Fibroblast of lung (primary cell): ENCODE data around the gene NEK10. TPM values are rescaled to one million over a fixed set of nuclear protein-coding genes. Genes with fewer than 3 reads are reported as not detected.
"Not testable (repeated sequence)": the region's sequence is repeated elsewhere in the genome, so short reads cannot be mapped to it uniquely, and the experiment has no call there.

Experiments
- DNase-seq, 2 donors: peaks; one replicate each; pipeline versions ENCODE4 v3.0.0 to v3.0.0-alpha.2; 2010; ENCODE audit warnings: low read depth in 2 of 2
- H2AFZ ChIP-seq: 2 replicates; pipeline ENCODE4 v1.5.1; 2012; ENCODE audit warnings: low read length, control low read depth, inconsistent platforms
- H3K27ac ChIP-seq: 2 replicates; pipeline ENCODE4 v1.5.1; 2011; ENCODE audit warnings: low read length, control low read depth; ENCODE audit not compliant: insufficient read depth
- H3K27me3 ChIP-seq: 2 replicates; pipeline ENCODE4 v1.5.1; 2011; ENCODE audit warnings: mild to moderate bottlenecking, low read length; ENCODE audit not compliant: control insufficient read depth, insufficient read depth
- H3K36me3 ChIP-seq: 2 replicates; pipeline ENCODE4 v1.5.1; 2011; ENCODE audit warnings: low read length; ENCODE audit not compliant: control insufficient read depth, insufficient read depth
- H3K4me1 ChIP-seq: 2 replicates; pipeline ENCODE4 v1.5.1; 2011; ENCODE audit warnings: low read length; ENCODE audit not compliant: control insufficient read depth, insufficient read depth; ENCODE audit errors: extremely low read depth
- H3K4me2 ChIP-seq: 2 replicates; pipeline ENCODE4 v1.5.1; 2011; ENCODE audit warnings: low read length, control low read depth; ENCODE audit not compliant: insufficient read depth; ENCODE audit errors: extremely low read depth
- H3K4me3 ChIP-seq, 4 experiments: fragments of 200-600 bp in 1 of 4; sonication (generic) in 1 of 4; replicated peaks in 1 of 4; 2 replicates each; pipeline ENCODE4 v1.5.1; 2011 to 2016; ENCODE audit warnings: low read length in 4 of 4, low read depth in 3 of 4, mild to moderate bottlenecking in 3 of 4, control low read depth in 2 of 4, inconsistent platforms in 1 of 4, mixed read lengths in 1 of 4; ENCODE audit not compliant: insufficient read depth in 1 of 4; ENCODE audit errors: control extremely low read depth in 1 of 4
- H3K79me2 ChIP-seq: 2 replicates; pipeline ENCODE4 v1.5.1; 2012; ENCODE audit warnings: mild to moderate bottlenecking, low read length, inconsistent platforms; ENCODE audit not compliant: control insufficient read depth, insufficient read depth
- H3K9ac ChIP-seq: 2 replicates; pipeline ENCODE4 v1.5.1; 2011; ENCODE audit warnings: mild to moderate bottlenecking, low read length, control low read depth; ENCODE audit not compliant: insufficient read depth
- H3K9me3 ChIP-seq: 2 replicates; pipeline ENCODE4 v1.5.1; 2012; ENCODE audit warnings: low read depth, low read length; ENCODE audit not compliant: control insufficient read depth, insufficient read depth
- H4K20me1 ChIP-seq: 2 replicates; pipeline ENCODE4 v1.5.1; 2011; ENCODE audit warnings: low read length; ENCODE audit not compliant: control insufficient read depth, insufficient read depth; ENCODE audit errors: extremely low read depth
- CTCF ChIP-seq, 2 donors: IDR thresholded peaks in 1 of 2; conservative IDR thresholded peaks in 1 of 2; 1 replicate in 1 of 2; 2 replicates in 1 of 2; pipeline ENCODE4 v1.5.1; 2011 to 2012; ENCODE audit warnings: low read length in 2 of 2, control low read depth in 1 of 2, inconsistent platforms in 1 of 2, low read depth in 1 of 2, mild to moderate bottlenecking in 1 of 2
- EZH2 ChIP-seq: IDR thresholded peaks from 2 replicates; pipeline ENCODE4 v1.5.1; 2012; ENCODE audit warnings: low read length, control low read depth, mild to moderate bottlenecking; ENCODE audit errors: missing control alignments
- polyA plus RNA-seq, 2 donors: library from polyadenylated mRNA; depleted of rRNA in 1 of 2; stranded (reverse) in 1 of 2; unstranded in 1 of 2; fragments of >200 nt; gene quantifications; 2 replicates each; pipeline ENCODE4 v1.2.1, GENCODE V29; 2011 to 2012; ENCODE audit warnings: missing spikeins in 1 of 2
- total RNA-seq: library from RNA; depleted of rRNA; stranded (reverse); fragments of >200 nt; gene quantifications from 2 replicates; pipeline ENCODE4 v1.2.1, GENCODE V29; 2014

Gene NEK10
- total and polyA plus RNA-seq, 2 donors (not counting 1 experiment from before 2014, with no cell fraction given) = 1.4 to 23.0 TPM

- H2AFZ ChIP-seq = no peak overlapping the region
- peaks cover 7% of the 10 kb centered on the region for H3K4me1 ChIP-seq
- H3K4me3 ChIP-seq = no peak overlapping the region
- no peaks in the 10 kb centered on the region for H3K36me3 ChIP-seq
- H3K79me2 ChIP-seq = no peaks in the 10 kb centered on the region
- DNase-seq = no peak
- H3K4me2 ChIP-seq = no peak overlapping the region
- no peak overlapping the region for H3K9ac ChIP-seq
- H4K20me1 ChIP-seq = no peaks in the 10 kb centered on the region
- H3K27ac ChIP-seq = no peak overlapping the region
- TF ChIP-seq EZH2 (no peak), CTCF (conservative IDR thresholded peaks at IDR 0.05 in 1 of 2, IDR thresholded peaks at IDR 0.05 in 1 of 2; ENCODE audit: low read depth in 1 of 2, low read length in 2 of 2) (no peak)
- H3K9me3 ChIP-seq = no peaks in the 10 kb centered on the region
- H3K27me3 ChIP-seq = no peaks in the 10 kb centered on the region
Measured at GRCh38 chr3:27307566-27307965, 61.6 kb downstream of the NEK10 start.

- H3K4me1 ChIP-seq = no peaks in the 10 kb centered on the region
- H3K9ac ChIP-seq = no peak overlapping the region
- H3K79me2 ChIP-seq = no peaks in the 10 kb centered on the region
- no peaks in the 10 kb centered on the region for H3K9me3 ChIP-seq
- TF ChIP-seq EZH2 (no peak), CTCF (conservative IDR thresholded peaks at IDR 0.05 in 1 of 2, IDR thresholded peaks at IDR 0.05 in 1 of 2; ENCODE audit: low read depth in 1 of 2, low read length in 2 of 2) (no peak)
- DNase-seq = no peak
- no peak overlapping the region for H3K4me3 ChIP-seq
- H2AFZ ChIP-seq = no peak overlapping the region
- H3K4me2 ChIP-seq = no peak overlapping the region
- no peaks in the 10 kb centered on the region for H4K20me1 ChIP-seq
- H3K27me3 ChIP-seq = no peaks in the 10 kb centered on the region
- no peaks in the 10 kb centered on the region for H3K36me3 ChIP-seq
- H3K27ac ChIP-seq = no peak overlapping the region
Measured at GRCh38 chr3:27302891-27303290, 66.3 kb downstream of the NEK10 start.

DNA sequence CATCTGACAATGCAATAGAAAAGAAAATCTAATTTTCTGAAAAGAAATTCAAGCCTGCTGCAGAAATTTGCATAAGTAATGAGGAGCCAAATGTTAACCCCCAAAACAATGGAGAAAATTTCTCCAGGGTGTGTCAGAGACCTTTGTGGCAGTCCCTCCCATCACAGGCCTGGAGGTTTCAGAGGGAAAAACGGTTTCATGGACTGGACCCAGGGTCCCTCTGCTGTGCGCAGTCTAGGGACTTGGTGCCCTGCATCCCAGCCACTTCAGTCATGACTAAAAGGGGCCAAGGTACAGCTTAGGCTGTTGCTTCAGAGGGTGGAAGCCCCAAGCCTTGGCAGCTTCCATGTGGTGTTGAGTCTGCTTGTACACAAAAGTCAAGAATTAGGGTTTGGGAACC lies 70.2 kb downstream of the NEK10 start:
- not testable (repeated sequence) for H3K79me2 ChIP-seq, H3K4me2 ChIP-seq, H3K27me3 ChIP-seq, H3K9me3 ChIP-seq, DNase-seq, H4K20me1 ChIP-seq, H3K9ac ChIP-seq, H2AFZ ChIP-seq, H3K27ac ChIP-seq, H3K36me3 ChIP-seq, H3K4me1 ChIP-seq, H3K4me3 ChIP-seq
